Measurements from ENCODE around the gene HOXD4.

The HOXD4 gene

GRCh38 chr2:176114120-176114929, 37.0 kb upstream of the HOXD4 start:
- DNase-seq: peak; percentile 23

GRCh38 chr2:176114930-176115625, 36.3 kb upstream of the HOXD4 start:
- peak; percentile 48 for DNase-seq

GRCh38 chr2:176115883-176116813, 35.2 kb upstream of the HOXD4 start, which contains the start of gene HOXD10:
Gene HOXD10, plus strand, starts transcription at chr2:176116778. Its CDS starts 56 bp downstream, at chr2:176116834.
- DNase-seq: peak; percentile 50

- no peak for DNase-seq
Observed at GRCh38 chr2:176117162-176117822, 34.1 kb upstream of the HOXD4 start.

DNA sequence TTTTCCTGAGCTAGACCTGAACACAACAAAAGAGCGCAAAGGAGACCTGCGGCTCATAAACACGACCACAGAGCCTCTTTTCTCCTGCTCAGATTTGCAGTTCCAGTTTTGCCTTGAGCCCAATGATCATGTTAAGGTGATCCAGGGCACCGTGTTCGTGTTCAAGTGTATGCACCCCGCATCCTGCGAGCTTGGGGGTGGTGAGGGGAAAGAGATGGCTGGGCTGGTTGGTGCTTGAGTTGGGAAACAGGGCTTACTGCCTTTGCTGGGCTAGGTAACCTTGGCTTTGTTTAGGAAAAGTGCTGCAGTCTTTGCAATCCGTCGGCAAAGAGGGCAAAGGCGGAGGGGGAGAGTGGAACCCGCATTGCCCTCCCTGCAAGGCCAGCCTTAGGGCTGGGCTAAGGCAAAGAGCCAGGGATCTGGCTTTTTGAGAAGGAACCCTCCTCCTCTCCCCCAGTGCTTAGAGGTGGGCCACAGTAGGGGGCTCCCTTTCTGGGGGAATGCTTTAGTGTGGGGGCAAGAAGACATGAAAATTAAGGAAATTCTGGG, 33.5 kb upstream of the HOXD4 start:
- no peak for DNase-seq

GRCh38 chr2:176118601-176119339, 32.6 kb upstream of the HOXD4 start:
- no peak for DNase-seq

GRCh38 chr2:176120364-176121189, 30.8 kb upstream of the HOXD4 start:
- no peak for DNase-seq

DNA sequence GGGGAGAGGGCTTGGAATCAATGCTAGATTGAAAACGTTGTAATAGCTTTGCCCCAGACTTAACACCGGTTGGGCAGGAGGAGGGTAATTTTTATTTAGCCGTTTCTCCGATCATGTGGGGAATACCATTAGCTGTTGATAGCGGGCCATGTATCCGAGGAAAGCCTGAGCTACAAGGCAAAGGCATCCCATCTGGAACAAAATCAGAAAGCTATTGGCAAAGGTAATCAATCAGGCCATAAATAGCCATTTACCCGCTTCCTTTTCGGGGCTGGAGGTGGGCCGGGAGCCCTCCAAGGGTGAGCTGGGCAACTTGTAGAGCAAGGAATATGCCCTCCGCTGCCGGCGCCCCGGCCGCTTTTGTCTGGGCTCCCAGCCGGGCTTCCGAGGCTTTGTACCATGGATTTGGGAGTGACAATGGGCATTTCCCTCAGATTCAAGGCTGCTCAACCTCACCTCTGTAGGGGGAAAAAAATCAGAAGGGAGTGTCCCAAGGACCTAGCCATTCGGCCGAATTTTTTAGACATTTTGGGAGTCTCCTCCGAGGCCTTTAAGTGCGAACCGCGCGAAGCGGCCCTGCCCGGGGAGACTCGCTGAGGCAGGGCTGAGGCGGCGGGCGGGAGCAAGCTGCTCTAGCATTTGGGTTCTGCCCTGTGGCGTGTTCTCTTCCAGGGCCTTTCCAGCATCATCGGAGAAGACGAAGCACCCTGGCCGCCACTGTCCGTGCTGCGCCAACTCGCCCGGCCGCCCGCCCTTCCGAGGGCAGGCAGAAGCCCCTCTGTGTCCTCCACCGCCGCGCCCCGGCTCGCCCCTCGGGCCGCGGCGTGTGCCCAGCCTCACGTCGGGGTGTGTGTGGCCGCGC, 29.9 kb upstream of the HOXD4 start:
- peak; percentile 43 for DNase-seq

GRCh38 chr2:176122052-176122682, 29.2 kb upstream of the HOXD4 start:
- DNase-seq: peak; percentile 61

DNA sequence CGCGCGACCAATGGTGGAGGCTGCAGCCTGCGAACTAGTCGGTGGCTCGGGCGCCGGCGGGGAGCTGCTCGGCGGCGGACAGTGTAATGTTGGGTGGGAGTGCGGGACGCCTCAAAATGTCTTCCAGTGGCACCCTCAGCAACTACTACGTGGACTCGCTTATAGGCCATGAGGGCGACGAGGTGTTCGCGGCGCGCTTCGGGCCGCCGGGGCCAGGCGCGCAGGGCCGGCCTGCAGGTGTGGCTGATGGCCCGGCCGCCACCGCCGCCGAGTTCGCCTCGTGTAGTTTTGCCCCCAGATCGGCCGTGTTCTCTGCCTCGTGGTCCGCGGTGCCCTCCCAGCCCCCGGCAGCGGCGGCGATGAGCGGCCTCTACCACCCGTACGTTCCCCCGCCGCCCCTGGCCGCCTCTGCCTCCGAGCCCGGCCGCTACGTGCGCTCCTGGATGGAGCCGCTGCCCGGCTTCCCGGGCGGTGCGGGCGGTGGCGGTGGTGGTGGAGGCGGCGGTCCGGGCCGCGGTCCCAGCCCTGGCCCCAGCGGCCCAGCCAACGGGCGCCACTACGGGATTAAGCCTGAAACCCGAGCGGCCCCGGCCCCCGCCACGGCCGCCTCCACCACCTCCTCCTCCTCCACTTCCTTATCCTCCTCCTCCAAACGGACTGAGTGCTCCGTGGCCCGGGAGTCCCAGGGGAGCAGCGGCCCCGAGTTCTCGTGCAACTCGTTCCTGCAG, 28.5 kb upstream of the HOXD4 start, which contains the start of gene HOXD9:
Gene HOXD9, plus strand, starts transcription at position 37 of the 728 bp plus-strand sequence. Its CDS starts 50 bp downstream, at position 87.
- DNase-seq: peak; percentile 53

DNA sequence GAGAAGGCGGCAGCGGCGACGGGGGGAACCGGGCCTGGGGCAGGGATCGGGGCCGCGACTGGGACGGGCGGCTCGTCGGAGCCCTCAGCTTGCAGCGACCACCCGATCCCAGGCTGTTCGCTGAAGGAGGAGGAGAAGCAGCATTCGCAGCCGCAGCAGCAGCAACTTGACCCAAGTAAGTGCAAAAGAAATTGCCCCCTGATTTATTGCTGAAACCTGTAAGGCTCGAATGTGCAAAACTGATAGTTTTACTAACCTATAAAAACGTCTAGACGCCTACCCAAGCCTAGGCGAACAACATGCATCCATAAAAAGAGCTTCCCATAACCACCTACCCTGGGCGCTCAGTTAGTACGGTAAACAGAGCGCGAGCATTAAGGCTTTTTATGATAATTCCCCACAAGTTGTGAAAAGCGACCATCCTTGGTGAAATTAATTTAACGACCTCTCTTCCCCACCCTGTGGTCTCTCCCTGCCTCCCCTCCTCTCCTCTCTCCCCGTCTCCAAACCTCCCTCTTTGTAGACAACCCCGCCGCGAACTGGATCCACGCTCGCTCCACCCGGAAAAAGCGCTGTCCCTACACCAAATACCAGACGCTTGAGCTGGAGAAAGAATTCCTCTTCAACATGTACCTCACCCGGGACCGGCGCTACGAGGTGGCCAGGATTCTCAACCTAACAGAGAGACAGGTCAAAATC, 27.8 kb upstream of the HOXD4 start:
- peak; percentile 56 for DNase-seq

GRCh38 chr2:176124110-176124946, 27.0 kb upstream of the HOXD4 start:
- DNase-seq: peak; percentile 47

- DNase-seq: no peak
Observed at GRCh38 chr2:176124947-176125771, 26.2 kb upstream of the HOXD4 start.

DNA sequence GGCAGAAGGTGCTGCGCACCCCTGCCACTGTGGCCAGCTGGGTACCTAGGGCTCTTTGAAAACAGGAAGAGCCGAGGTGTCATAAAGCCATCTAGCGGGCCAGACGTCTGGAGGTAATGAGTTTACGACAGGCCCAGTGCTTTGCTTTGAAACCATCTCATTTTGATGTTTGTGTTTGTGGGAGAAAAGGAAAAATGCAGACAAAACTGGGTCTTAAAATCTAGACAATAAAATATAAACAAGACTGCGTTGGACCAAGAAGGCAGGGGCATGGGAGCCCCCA, 25.6 kb upstream of the HOXD4 start:
- DNase-seq: no peak

GRCh38 chr2:176126929-176127773, 24.2 kb upstream of the HOXD4 start:
- peak; percentile 87 for DNase-seq
